HG02798 (cell line): Measurements from ENCODE around the gene SLC15A3.
"Not testable (repeated sequence)": the region's sequence is repeated elsewhere in the genome, so short reads cannot be mapped to it uniquely, and the experiment has no call there.

ENCODE experiments used
- ATAC-seq: cut with Tn5 transposase; IDR thresholded peaks from one replicate; pipeline ENCODE4 v1.9.1; 2021; ENCODE audit warnings: mild to moderate bottlenecking; ENCODE audit not compliant: unreplicated experiment, poor library complexity

SLC15A3 gene

DNA sequence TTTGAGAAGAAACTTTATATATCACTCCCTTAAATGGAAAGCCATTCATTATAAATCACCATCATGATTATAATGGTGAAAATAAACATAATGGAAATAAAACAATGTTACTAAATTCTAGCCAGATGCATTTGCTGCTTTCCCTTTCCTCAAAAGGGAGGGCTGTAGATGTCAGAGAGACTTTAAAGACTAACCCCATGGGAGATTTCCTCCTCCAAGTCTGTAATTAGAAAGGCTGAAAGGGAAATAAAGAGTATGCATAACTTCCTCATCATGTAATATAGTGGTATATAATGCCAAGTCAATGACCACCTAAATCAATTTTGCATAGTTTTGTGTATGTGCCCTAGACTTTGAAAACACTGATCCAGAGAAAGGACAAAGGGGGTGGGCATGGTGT lies 25.9 kb upstream of the SLC15A3 start:
- no peak for ATAC-seq

DNA sequence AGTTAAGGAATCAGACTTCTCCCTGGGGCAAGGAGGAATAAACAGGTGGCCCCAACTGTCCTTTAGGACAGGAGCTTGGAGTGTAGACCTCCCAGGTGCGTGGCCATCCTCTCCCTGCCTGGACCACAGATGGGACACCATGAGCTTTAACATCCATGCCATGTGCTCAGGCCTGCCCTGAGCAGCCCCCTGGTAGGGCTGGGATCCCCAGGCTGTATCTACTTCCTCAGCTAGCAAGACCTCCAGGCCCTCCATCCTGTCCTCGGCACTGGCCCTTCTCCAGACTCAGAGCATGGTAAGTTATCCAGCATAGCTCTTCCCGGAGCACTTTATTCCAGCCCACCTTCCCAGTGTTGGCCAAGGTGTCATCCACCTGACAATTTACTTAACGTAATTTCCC lies 25.2 kb upstream of the SLC15A3 start:
- ATAC-seq, result no peak

DNA sequence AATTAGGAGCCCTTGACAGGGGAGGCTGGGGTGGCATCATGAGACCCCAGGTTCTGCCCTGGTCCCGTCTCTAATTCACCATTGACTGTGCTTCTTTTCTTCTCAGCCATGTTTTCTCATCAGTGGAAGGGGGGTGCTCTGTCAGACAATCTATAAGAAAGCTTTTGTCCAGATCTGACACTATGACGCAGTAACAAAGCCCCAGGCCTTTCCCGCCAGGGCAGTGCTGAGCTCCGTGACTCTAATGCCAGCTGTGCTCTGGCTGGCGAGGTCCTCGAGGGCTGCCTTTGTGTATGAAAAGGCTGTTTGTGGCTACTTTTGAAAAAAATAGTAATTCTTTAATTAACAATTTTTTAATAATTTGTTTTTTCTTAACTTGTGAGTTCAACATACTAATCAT lies 22.8 kb upstream of the SLC15A3 start:
- no peak for ATAC-seq

DNA sequence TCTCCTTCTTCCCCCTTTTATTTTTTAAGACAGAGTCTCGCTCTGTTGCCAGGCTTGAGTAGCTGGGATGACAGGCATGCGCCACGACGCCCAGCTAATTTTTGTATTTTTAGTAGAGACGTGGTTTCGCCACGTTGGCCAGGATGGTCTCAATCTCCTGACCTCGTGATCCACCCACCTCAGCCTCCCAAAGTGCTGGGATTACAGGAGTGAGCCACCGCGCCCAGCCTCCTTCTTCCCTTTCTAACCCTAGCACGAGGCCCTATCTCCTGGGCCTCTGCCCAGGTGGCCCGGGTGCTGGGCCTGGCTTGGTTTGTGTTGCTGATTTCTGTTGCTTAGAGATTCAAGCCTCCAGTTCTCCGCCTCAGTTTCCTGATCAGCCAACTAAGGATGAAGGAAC lies 22.3 kb upstream of the SLC15A3 start:
- not testable (repeated sequence) for ATAC-seq

DNA sequence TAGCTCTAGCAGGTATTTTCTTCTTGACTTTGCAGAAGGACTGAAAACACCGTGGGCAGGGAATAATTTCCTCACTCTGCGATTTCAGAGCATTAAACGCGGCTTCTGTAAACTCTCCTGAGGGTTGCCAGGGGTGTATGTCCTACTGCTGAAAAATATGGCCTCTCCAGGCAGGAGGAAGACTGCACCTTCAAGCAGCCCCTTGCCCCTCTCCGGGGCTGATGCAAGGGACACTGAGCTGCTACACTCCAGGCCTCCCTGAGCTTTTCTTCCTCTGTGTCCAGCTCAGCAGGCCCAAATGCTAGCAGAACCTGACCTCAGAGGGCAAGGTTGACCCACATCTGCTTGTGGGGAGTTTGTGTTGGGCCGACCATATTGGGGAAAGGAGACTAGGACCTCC lies 21.7 kb upstream of the SLC15A3 start:
- ATAC-seq, result no peak

DNA sequence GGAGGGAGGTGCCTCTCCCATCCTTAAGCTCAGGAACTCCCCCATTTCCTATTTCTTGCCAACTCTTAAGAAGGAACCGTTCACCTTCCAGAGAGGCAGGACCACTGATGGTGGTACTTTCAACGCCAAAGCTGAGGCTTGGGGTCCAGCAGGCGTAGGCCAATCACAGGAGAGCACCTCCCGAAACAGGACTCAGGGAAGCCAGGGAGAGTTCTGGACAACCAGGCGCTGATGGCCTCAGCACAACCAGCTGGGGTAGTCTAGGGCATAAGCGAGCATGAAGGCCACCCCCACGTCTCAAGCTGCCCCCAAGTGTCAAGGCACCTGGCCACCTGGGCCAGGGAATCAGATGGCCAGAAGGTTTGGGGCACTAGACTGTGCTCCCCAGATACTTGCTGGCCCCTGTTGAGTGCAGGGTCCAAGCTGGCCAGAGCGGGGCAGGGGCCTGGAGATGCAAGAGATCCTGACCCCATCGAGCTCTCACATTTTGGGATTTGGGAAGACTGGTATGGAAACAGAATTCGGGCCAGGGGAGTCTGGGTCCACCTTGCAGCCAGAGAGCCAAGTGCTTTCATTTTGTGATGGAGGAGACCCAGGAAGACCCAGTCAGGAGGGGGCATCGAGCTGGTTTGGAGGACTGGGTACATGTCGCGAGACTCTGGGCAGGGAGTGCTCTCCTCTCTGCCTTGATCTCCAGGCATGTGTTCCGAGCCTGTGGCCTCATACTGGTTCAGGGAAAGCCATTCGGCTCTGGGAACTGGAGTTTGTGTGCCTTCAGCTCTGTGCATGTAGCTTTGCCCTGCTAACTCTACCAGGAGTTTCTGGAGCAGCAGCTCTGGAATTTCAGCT lies 20.4 kb upstream of the SLC15A3 start:
- no peak for ATAC-seq

DNA sequence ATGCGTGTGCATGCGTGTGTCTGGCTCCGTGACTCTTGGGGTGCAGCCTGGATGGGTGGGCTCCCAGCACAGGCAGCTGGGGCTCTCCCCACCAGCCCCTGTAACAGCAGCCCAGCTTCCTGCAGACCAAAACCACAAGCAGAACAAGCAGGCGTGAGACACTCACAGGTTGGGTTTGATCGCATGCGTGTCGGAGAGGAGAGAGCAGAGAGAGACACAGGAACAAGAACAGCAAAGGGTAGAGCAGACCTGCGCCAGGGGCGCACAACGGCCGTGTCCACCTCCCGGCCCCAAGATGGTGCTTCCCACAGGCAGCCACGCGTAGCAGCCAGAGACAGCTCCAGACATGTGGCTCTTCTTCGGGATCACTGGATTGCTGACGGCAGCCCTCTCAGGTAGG lies 19.5 kb upstream of the SLC15A3 start, which contains the start of gene CD6:
TSS of gene CD6 (plus strand) at position 161 of the 400 bp plus-strand sequence. CDS start at position 347, 186 bp downstream.
- no peak for ATAC-seq

DNA sequence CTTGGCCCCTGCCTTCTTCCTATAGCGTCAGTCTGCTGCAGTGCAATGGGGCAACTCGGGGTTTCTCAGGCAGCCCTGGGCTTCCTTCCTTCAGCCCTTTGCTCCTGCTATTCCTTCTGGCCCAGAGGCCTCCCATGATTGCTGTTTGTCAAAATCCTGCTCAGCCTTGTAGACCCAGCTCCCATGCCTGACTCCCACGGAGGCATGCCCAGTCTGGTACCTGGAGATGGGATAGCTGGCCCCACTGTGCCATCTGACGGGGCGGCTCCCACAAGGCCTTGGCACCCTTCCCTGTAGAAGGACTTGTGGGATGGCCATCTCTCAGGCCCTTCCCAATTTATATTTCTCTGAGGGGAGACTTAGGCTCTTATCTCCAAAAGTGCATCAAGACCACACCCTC lies 18.9 kb upstream of the SLC15A3 start:
- ATAC-seq, result no peak

DNA sequence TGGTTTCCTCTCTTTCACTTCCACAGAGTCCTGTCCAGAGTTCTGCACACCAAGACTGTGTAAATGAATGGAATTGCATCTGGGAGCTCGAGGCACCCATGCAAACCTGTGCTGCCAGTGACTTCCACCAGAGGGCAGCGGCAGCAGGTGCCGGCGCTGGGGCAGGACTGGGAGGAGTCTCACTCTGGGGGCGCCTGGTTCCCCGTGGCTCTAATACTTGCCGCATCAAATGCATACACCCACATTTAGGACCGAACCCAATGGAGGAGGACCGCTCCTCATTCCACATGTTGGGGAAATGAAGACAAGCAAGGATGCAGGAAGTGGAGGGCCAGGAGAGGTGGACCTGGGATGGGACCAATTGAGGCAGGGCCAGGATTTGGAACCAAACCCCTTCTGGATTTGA lies 18.4 kb upstream of the SLC15A3 start:
- peak; percentile 69 for ATAC-seq

DNA sequence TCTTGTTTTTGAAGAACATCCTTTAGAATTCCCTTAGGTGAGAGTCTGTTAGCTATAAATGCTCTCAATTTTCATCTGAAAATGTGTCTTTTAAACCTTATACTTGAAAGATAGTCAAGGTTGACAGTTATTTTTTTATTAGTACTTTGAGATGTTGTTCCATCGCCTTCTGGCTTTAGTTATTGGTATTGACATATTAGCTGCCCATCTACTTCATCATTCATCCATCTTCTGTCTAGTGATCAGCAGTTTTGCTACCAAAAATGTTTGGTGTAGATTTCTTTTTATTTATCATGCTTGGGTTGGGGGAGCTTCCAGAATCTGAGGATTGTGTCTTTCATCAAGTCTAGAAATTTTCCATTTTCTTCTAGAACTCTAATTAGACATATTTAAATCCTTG lies 16.2 kb upstream of the SLC15A3 start:
- ATAC-seq, result no peak

DNA sequence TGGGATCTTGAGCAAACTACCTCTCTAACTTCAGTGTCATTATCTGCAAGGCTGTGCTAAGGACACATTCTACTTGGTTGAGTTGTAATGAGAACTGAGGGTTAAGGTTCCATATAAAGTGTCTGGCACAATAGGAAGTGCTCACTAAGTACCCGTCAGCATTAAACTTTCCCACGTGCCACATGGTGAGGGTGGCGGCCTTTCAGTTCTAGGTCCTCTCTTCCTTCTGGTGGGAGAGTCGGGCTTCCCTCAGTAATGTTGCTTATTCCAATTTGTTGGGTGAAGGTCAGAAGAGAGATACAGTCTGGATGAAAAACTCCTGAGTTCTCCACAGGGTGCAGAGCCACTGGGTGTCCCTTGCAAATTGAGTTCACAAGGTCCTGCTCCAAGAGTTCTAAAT lies 14.9 kb upstream of the SLC15A3 start:
- no peak for ATAC-seq

DNA sequence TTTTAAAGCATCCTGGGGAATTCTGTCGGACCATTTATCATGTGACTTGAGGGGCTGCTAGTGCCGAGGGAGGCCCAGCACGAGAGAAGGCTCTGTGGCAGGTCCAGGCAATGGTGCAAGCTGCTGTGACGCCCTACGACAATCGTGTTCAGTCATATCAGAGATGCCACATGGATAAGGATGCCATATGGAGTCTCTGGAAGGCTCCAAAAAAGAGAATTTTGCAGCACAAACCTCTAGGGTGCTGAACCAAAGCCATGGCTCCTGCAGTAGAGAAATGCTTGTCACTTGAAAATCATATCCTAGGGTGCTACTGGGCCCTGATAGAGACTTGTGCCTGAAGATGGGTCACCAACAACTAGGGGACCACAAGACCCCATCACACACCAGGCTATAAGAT lies 12.8 kb upstream of the SLC15A3 start:
- ATAC-seq, result no peak

DNA sequence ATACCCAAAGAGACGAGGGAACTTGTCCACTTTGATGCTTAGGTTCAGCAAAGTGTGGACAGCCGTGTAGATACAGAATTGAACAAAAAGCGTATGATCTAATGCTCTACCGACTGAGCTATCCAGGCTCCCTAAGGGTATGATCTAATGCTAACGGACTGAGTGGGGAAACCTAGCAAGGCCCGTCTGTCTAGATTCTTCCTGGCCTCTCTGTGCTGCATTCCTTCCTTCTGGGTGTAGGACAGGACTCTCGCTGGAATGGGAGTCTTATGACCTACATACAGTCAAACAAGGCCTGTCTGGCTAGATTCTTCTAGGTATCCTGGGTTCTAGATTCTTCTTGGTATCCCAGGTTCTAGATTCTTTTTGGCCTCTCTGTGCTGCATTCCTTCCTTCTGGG lies 8.4 kb upstream of the SLC15A3 start:
- ATAC-seq, result no peak

DNA sequence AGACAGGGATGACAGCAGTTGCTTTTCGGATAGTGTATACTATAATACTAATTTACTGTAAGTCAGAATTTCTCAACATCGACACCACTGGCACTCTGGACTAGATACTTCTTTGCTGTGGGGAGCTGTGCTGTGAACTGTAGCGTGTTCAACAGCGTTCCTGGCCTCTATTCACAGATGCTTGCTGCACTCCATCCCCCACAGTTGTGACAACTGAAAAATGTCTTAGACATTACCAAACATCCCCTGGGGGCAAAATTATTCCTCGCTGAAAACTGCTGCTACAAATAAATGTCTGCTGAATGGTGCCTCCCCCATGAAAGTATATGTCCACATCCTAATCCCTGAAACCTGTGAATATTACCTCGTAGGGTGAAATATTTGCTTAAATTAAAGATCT lies 7.5 kb upstream of the SLC15A3 start:
- no peak for ATAC-seq

DNA sequence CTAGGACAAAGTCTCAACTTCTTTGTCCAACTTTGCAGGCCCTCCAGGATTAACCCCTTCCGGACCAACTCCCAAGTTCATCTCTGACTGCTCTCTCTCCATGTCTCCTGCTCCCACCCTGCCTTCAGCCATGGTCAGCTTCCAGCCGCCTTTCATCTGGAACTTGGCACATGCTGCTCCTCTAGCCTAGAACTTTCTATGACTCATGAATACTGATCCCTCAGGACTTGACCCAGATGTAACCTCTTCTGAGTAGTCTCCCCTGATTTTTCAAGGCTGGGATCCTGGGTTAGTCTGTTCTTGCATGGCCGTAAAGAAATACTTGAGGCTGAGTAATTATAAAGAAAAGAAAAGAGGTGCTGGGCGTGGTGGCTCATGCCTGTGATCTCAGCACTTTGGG lies 5.2 kb upstream of the SLC15A3 start:
- no peak for ATAC-seq

DNA sequence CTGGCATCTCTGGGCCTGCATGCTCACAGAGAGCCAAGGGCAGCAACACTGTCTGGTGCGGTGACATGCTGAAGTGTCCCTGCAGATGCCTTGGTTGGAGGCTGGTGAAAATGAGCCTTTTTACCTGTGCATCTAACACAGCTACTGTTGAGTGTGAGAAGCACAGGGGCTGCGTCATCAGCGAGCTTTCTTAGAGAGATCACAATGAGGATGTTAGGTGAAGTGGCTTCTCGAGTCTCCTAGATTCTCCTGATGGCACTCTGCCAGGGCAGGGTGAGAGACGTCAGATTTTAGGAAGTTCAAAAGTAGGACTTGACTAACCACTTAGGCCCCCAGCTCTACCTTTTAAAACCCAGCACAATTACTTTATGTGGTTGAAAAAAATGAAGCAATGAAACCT lies 3.6 kb upstream of the SLC15A3 start:
- no peak for ATAC-seq

DNA sequence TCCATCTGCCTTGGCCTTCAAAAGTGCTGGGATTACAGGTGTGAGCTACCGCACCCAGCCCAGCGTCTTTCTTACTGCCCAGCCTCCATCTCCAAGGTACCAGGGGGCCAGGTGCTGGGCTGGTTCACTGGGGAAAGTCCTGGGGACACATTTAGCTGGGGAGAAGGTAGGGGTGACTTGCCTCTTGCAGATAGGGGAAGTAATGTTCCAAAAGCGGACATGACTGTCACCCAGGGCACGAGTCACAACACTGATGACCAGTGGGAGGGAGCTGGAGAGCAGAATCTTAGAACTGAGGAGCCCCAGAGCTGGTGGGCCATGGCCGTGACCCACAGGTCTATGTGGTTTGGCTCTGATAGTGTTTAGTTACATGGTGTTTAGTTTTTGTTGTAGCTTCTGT lies 2.4 kb upstream of the SLC15A3 start:
- ATAC-seq, result no peak

DNA sequence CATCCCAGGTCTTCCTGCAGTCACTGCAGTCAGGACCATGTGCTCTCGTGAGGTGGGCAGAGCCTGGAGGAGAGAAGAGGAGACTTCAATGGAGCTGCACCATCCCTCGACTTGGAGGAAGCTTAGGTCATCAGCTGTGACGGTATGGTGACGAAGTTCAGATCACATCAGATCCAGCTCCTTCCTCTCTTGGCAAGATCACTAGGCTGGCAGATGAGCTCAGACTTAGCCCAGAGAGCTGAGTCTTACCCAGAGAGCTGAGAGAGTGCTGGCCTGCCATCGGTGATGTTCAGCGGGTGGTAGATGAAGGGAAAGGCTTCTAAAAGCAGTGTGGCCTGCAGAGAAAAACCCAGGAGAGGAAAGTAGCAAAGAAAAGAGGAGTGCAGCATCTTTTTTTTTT lies 1.8 kb upstream of the SLC15A3 start:
- no peak for ATAC-seq

DNA sequence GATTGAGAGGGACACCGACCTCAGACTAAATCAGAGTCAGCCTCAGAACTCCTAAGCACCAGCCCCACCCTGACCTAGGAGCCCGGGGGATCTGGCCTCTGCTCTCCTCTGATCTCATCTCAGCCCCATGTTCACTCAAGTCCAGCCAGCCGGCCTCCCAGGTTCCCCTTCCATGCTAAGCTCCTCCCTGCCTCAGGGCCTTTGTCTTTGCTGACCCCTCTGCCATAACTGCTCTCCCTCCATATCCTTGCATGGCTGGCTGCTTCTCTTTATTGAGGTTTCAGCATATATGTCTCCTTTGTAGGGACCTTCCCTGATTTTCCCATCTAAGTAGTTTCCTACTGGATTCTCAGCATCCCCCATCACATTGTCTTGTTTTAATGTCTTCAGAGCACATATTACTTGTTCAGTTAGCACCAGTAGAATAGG lies 780 bp upstream of the SLC15A3 start:
- ATAC-seq, result no peak

DNA sequence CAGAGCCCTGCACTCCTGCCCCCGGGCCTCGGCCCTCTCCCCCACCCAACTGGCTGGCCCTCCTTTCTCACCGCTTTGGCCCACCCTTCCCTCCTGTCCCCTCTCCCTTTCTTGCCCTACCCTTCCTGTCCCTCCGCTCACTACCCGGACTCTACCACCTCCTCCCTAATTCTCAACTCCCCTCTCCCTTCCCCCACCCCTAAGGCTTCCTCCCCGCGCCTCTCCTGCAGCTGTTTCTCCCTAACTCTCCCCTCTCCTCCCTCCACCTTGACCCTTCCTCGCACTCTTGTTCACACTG lies 421 bp downstream of the SLC15A3 start:
- no peak for ATAC-seq

DNA sequence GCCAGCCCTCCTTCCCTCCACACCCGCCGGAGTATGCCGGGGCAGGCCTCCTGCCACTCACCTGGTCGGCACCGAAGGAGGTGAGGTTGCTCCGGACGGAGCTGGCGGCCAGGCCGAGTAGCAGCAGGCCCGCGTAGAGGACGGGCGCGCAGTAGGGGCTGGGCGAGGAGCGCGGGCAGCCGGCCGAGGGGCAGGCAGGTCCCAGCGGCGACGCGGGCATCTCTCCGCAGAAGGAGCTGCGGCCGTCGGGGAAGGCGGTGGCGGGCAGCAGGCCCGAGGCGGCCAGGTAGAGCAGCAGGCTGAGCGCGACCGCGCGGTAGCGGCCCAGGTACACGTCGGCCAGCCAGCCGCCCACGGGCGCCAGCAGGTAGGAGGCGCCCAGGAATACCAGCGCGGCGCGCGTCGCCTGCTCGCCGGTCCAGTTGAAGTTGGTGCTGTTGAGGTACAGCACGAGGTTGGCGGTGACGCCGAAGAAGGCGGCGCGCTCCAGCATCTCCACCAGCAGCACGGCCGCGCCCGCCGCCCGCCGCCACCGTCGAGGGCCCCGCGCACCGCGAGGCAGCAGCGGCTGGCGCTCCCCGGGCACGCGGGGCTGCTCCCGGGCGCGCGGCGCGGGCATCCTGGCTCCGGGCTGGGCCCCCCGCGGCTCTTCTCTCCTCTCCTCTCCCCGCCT lies 907 bp downstream of the SLC15A3 start:
- ATAC-seq, result no peak

DNA sequence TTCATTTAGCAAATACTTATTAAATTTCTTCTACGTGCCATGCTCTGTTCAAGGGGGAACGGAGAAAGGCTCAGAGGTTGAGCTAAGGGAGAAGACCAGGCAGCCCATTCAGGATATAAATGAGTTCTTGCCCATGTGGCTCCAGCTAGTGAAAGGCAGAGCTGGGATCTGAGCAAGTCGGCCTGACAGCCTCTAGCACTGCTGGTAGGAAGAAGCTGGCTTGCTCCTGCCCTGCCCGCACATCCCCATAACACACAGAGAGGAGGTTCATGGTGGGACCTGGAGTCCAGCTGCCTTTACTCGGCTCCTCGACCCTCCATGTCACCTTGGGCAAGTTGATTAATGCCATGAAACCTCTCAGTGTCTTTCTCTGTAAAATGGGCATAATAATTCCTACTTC lies 2.0 kb downstream of the SLC15A3 start:
- no peak for ATAC-seq
